Smooth muscle cell (in vitro differentiated cells): ENCODE data around the gene BCAS1. TPM values are rescaled to one million over a fixed set of nuclear protein-coding genes. Genes with fewer than 3 reads are reported as not detected.

ENCODE experiments used
- DNase-seq: peaks from one replicate; lab custom pipeline; 2025; ENCODE audit not compliant: unreplicated experiment; lab: John Stamatoyannopoulos, UW
- H2AFZ ChIP-seq: fragments of 200-600 bp; sonication (generic); 2 replicates; pipeline ENCODE4 v1.6.0; 2016; ENCODE audit warnings: antibody characterized with exemption, low read depth, mild to moderate bottlenecking
- H3F3A ChIP-seq: fragments of 200-600 bp; sonication (generic); 2 replicates; pipeline ENCODE4 v1.6.0; 2017; ENCODE audit warnings: antibody characterized with exemption, low read depth
- H3K27ac ChIP-seq: fragments of 200-600 bp; sonication (generic); 2 replicates; pipeline ENCODE4 v1.5.1; 2016; ENCODE audit warnings: low read depth, mild to moderate bottlenecking
- H3K27me3 ChIP-seq: fragments of 200-600 bp; sonication (generic); 2 replicates; pipeline ENCODE4 v1.6.1; 2016; ENCODE audit warnings: low read depth, mild to moderate bottlenecking
- H3K36me3 ChIP-seq: fragments of 200-600 bp; sonication (generic); 2 replicates; pipeline ENCODE4 v1.5.1; 2016; ENCODE audit warnings: low read depth
- H3K4me1 ChIP-seq: fragments of 200-600 bp; sonication (generic); 2 replicates; pipeline ENCODE4 v1.5.1; 2016; ENCODE audit warnings: low read depth
- H3K4me2 ChIP-seq: fragments of 200-600 bp; sonication (generic); 2 replicates; pipeline ENCODE4 v1.6.0; 2016; ENCODE audit warnings: mild to moderate bottlenecking
- H3K4me3 ChIP-seq: fragments of 200-600 bp; sonication (generic); 2 replicates; pipeline ENCODE4 v1.5.1; 2016; ENCODE audit warnings: mild to moderate bottlenecking
- H3K79me2 ChIP-seq: fragments of 200-600 bp; sonication (generic); 2 replicates; pipeline ENCODE4 v1.6.0; 2016; ENCODE audit warnings: low read depth, mild to moderate bottlenecking
- H3K9ac ChIP-seq: fragments of 200-600 bp; sonication (generic); 2 replicates; pipeline ENCODE4 v1.6.0; 2016; ENCODE audit warnings: low read depth
- H3K9me3 ChIP-seq: fragments of 200-600 bp; sonication (generic); replicated peaks from 2 replicates; pipeline ENCODE4 v1.5.1; 2016; ENCODE audit warnings: low read depth
- H4K20me1 ChIP-seq: fragments of 200-600 bp; sonication (generic); 2 replicates; pipeline ENCODE4 v1.6.0; 2016; ENCODE audit warnings: low read depth
- CTCF ChIP-seq: fragments of 200-600 bp; sonication (generic); IDR thresholded peaks from 2 replicates; pipeline ENCODE4 v1.5.1; 2017; ENCODE audit warnings: borderline replicate concordance, mild to moderate bottlenecking, antibody characterized with exemption; ENCODE audit not compliant: insufficient read depth, poor library complexity, severe bottlenecking
- WGBS: methylation state at CpG from one replicate; pipeline ENCODE4 v1.1.7; 2016; ENCODE audit warnings: low lambda C conversion rate; 5-methylcytosine and 5-hydroxymethylcytosine counted together
- polyA plus RNA-seq: library from polyadenylated mRNA; unstranded; fragments of >200 nt; fragmentation: Nextera tagmentation; extraction: Ambion mirVana; gene quantifications from 2 replicates; pipeline ENCODE4 v1.2.1, GENCODE V29; 2016
- total RNA-seq: library from RNA; depleted of rRNA; stranded (reverse); fragments of >200 nt; gene quantifications from 2 replicates; pipeline ENCODE4 v1.2.3, GENCODE V29; 2014

Gene BCAS1
- total and polyA plus RNA-seq, 2 experiments from 2014 or later: 0.09 to 0.15 TPM

DNA sequence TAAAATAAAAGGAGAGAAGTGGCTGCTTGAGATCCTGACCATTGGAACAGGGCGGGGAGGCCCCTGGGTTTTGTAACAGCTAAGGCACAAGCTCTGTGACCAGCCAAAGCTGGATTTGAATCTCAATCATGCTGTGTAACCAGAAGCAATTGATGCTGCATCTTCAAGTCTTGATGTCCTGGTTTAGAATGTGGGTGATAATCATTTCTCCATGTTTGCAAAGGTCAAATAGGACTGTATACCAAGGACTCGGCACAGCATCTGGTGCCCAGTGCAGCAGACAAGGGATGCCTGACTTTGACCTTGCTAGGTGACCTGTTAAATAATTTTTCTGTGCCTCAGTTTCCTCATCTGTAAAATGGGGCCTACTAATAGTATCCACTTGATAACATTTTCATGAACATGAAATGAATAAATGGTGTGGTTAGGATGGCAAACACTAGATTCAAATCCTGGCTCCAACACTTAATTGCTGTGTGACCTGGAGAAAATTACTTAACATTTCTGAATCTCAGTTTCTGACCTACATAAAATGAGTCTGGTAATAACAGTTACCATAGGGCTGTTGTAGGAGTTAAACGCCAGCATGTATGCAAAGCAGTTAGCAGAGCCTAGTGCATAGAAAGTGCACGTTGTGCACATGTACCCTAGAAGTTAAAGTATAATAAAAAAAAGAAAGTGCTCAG, 46.3 kb upstream of the BCAS1 start:
- H3K4me1 ChIP-seq: no peaks in the 10 kb centered on the region
- DNase-seq: no peak
- H3K27ac ChIP-seq: peak overlapping the region; percentile 58
- peaks cover 10% of the 10 kb centered on the region for H3F3A ChIP-seq
- H3K9me3 ChIP-seq: no peaks in the 10 kb centered on the region
- H4K20me1 ChIP-seq: no peaks in the 10 kb centered on the region
- no peaks in the 10 kb centered on the region for H3K27me3 ChIP-seq
- no peaks in the 10 kb centered on the region for H3K79me2 ChIP-seq
- no peaks in the 10 kb centered on the region for H3K36me3 ChIP-seq
- no peak overlapping the region for H2AFZ ChIP-seq
- WGBS: 96% methylated on average over 4 of the region's 4 CpGs
- H3K9ac ChIP-seq: no peak overlapping the region
- no peak overlapping the region for H3K4me3 ChIP-seq
- TF ChIP-seq CTCF: no peak
- H3K4me2 ChIP-seq: no peak overlapping the region

DNA sequence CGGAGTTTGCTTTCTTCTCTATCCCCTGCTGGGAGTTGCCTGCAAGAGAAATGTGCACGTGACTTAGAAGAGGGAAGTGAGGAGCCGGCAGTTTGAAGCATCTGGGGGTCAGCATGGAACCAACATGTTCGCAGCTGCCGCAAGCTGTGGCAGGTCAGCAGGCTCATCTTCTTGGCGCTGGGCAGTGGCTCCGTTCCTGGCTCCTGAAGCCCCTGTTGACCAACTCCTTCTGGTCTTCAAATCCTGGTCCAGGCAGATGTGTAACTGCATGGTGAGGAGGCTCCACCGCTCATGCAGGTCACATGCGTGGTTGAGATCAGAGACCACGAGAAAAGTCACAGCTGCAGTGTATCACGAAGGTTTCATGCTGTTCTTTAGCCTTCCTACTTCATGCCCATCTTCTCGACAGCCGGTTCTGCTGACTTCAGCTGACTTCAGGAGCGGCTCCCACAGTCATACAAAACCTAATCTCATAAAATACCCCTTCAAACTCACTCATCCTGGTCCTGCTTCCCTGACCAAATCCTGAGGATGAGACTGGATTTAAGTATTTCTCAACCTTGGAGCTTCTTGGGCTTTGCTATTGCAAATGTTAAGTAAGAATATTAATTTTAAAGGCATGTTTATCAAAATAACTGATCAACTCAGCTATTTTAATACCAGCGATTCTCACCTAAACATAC, 44.9 kb upstream of the BCAS1 start:
- no peak overlapping the region for H2AFZ ChIP-seq
- no peak overlapping the region for H3K9ac ChIP-seq
- peak overlapping the region; percentile 81 for H3K27ac ChIP-seq
- H3F3A ChIP-seq: peaks cover 6% of the 10 kb centered on the region
- H3K9me3 ChIP-seq: no peaks in the 10 kb centered on the region
- no peak overlapping the region for H3K4me3 ChIP-seq
- no peak for TF ChIP-seq CTCF
- no peaks in the 10 kb centered on the region for H3K27me3 ChIP-seq
- no peak for DNase-seq
- peak overlapping the region; percentile 61 for H3K4me2 ChIP-seq
- H3K36me3 ChIP-seq: no peaks in the 10 kb centered on the region
- H3K79me2 ChIP-seq: no peaks in the 10 kb centered on the region
- H3K4me1 ChIP-seq: no peaks in the 10 kb centered on the region
- WGBS: 57% methylated on average over 15 of the region's 15 CpGs
- no peaks in the 10 kb centered on the region for H4K20me1 ChIP-seq

- TF ChIP-seq CTCF: no peak
- H3K4me3 ChIP-seq: no peak overlapping the region
- H3K4me2 ChIP-seq: peak overlapping the region; percentile 61
- no peaks in the 10 kb centered on the region for H3K27me3 ChIP-seq
- H4K20me1 ChIP-seq: no peaks in the 10 kb centered on the region
- H2AFZ ChIP-seq: no peak overlapping the region
- H3K9me3 ChIP-seq: no peaks in the 10 kb centered on the region
- WGBS: 49% methylated on average over 2 of the region's 2 CpGs
- peaks cover 6% of the 10 kb centered on the region for H3F3A ChIP-seq
- DNase-seq: no peak
- no peak overlapping the region for H3K27ac ChIP-seq
- no peak overlapping the region for H3K9ac ChIP-seq
- no peaks in the 10 kb centered on the region for H3K36me3 ChIP-seq
- H3K4me1 ChIP-seq: no peaks in the 10 kb centered on the region
- H3K79me2 ChIP-seq: no peaks in the 10 kb centered on the region
Measured at GRCh38 chr20:54114109-54114508, 43.7 kb upstream of the BCAS1 start.
